OCI-LY1 (cell line): ENCODE measurements around the gene KIDINS220.

Source experiments
- H2AFZ ChIP-seq: fragments of 200-600 bp; sonication (generic), shearing (Covaris generic); 2 replicates; pipeline ENCODE4 v1.6.0; 2014; ENCODE audit warnings: antibody characterized with exemption, mild to moderate bottlenecking, low read length
- H3F3A ChIP-seq: fragments of 200-600 bp; sonication (generic), shearing (Covaris generic); 2 replicates; pipeline ENCODE4 v1.6.0; 2014; ENCODE audit warnings: mild to moderate bottlenecking, antibody characterized with exemption, low read length, moderate library complexity; ENCODE audit not compliant: insufficient read depth
- H3K27ac ChIP-seq: fragments of 200-600 bp; sonication (generic); 2 replicates; pipeline ENCODE4 v1.5.1; 2014; ENCODE audit warnings: low read length, mixed run types, mild to moderate bottlenecking, low read depth; ENCODE audit not compliant: poor library complexity, severe bottlenecking
- H3K27me3 ChIP-seq: fragments of 200-600 bp; sonication (generic); 2 replicates; pipeline ENCODE4 v1.6.0; 2014; ENCODE audit warnings: antibody characterized with exemption, mild to moderate bottlenecking, low read length, moderate library complexity; ENCODE audit not compliant: insufficient read depth
- H3K36me3 ChIP-seq: fragments of 200-600 bp; sonication (generic); 2 replicates; pipeline ENCODE4 v1.6.1; 2014; ENCODE audit warnings: mild to moderate bottlenecking, antibody characterized with exemption, low read length, moderate library complexity, mixed read lengths; ENCODE audit not compliant: insufficient read depth
- H3K4me1 ChIP-seq: fragments of 200-600 bp; sonication (generic); 2 replicates; pipeline ENCODE4 v1.5.1; 2014; ENCODE audit warnings: mild to moderate bottlenecking, low read length, moderate library complexity; ENCODE audit not compliant: insufficient read depth, severe bottlenecking
- H3K4me2 ChIP-seq: fragments of 200-600 bp; sonication (generic), shearing (Covaris generic); 2 replicates; pipeline ENCODE4 v1.6.1; 2014; ENCODE audit warnings: low read length
- H3K4me3 ChIP-seq: fragments of 200-600 bp; sonication (generic); 2 replicates; pipeline ENCODE4 v1.5.1; 2014; ENCODE audit warnings: low read length, low read depth, mild to moderate bottlenecking, mixed read lengths; ENCODE audit not compliant: poor library complexity, severe bottlenecking
- H3K79me2 ChIP-seq: fragments of 200-600 bp; shearing (Covaris generic); 2 replicates; pipeline ENCODE4 v1.6.1; 2016; ENCODE audit warnings: mixed run types, low read length, mixed read lengths; ENCODE audit not compliant: insufficient read depth
- H3K9ac ChIP-seq: fragments of 200-600 bp; sonication (generic), shearing (Covaris generic); 2 replicates; pipeline ENCODE4 v1.6.1; 2014; ENCODE audit warnings: mild to moderate bottlenecking, low read length, mixed read lengths
- H3K9me2 ChIP-seq: fragments of 200-600 bp; sonication (generic), shearing (Covaris generic); 2 replicates; pipeline ENCODE4 v1.6.1; 2014; ENCODE audit warnings: low read depth, mild to moderate bottlenecking, low read length, mixed read lengths
- H3K9me3 ChIP-seq: fragments of 200-600 bp; shearing (Covaris generic); 2 replicates; pipeline ENCODE4 v1.6.1; 2014; ENCODE audit warnings: low read length, mixed read lengths
- H4K20me1 ChIP-seq: fragments of 200-600 bp; sonication (generic), shearing (Covaris generic); 2 replicates; pipeline ENCODE4 v1.6.0; 2016; ENCODE audit warnings: mild to moderate bottlenecking, low read length; ENCODE audit not compliant: insufficient read depth
- CTCF ChIP-seq: fragments of 200-600 bp; sonication (generic), shearing (Covaris generic); IDR thresholded peaks from 2 replicates; pipeline ENCODE4 v1.5.1; 2017; ENCODE audit warnings: mild to moderate bottlenecking, antibody characterized with exemption, low read length, moderate library complexity, mixed read lengths
- EZH2 ChIP-seq: fragments of 200-600 bp; sonication (generic), shearing (Covaris generic); IDR thresholded peaks from 2 replicates; pipeline ENCODE4 v1.8.0; 2017; ENCODE audit warnings: borderline replicate concordance, mixed run types, mild to moderate bottlenecking, antibody characterized with exemption, low read length, moderate library complexity, mixed read lengths

KIDINS220 gene

GRCh38 chr2:8836971-8837794, at the start of gene KIDINS220:
KIDINS220 (minus strand) TSS chr2:8837613; CDS start chr2:8827093, 10,520 bp downstream.
- Histone ChIP-seq H3K9ac (peak within 1 kb of the TSS; percentile 70), H2AFZ (no peak within 1 kb of the TSS; the same call in 1 of the 2 replicates), H3K4me2 (peak within 1 kb of the TSS; percentile 85), H3K4me1 (peaks cover 14% of the 10 kb centered on the region), H3K36me3 (no peaks in the 10 kb centered on the region), H3K27ac (no peak within 1 kb of the TSS), H3K27me3 (no peaks in the 10 kb centered on the region; the same call in 1 of the 2 replicates), H3F3A (no peaks in the 10 kb centered on the region), H3K9me2 (no peaks in the 10 kb centered on the region), H3K79me2 (peaks cover 7% of the 10 kb centered on the region; the same call in 1 of the 2 replicates), H3K9me3 (no peaks in the 10 kb centered on the region), H3K4me3 (peak within 1 kb of the TSS; percentile 84), H4K20me1 (no peaks in the 10 kb centered on the region)
- no peak for TF ChIP-seq CTCF
- no peak for TF ChIP-seq EZH2

GRCh38 chr2:8886876-8887275, 49.5 kb upstream of the KIDINS220 start:
- Histone ChIP-seq H3K36me3 (no peaks in the 10 kb centered on the region), H2AFZ (no peak overlapping the region), H4K20me1 (no peaks in the 10 kb centered on the region), H3F3A (no peaks in the 10 kb centered on the region), H3K9me3 (no peaks in the 10 kb centered on the region), H3K4me1 (no peaks in the 10 kb centered on the region), H3K79me2 (no peaks in the 10 kb centered on the region), H3K27ac (no peak overlapping the region), H3K4me2 (no peak overlapping the region), H3K9ac (no peak overlapping the region), H3K27me3 (no peaks in the 10 kb centered on the region), H3K9me2 (no peaks in the 10 kb centered on the region), H3K4me3 (no peak overlapping the region)
- TF ChIP-seq EZH2: no peak
- no peak for TF ChIP-seq CTCF

- Histone ChIP-seq H4K20me1 (no peaks in the 10 kb centered on the region), H3K27me3 (no peaks in the 10 kb centered on the region), H3K9ac (no peak overlapping the region), H3K9me2 (no peaks in the 10 kb centered on the region), H3K4me3 (no peak overlapping the region), H3F3A (no peaks in the 10 kb centered on the region), H2AFZ (no peak overlapping the region), H3K79me2 (no peaks in the 10 kb centered on the region), H3K4me2 (no peak overlapping the region), H3K36me3 (no peaks in the 10 kb centered on the region), H3K4me1 (no peaks in the 10 kb centered on the region), H3K27ac (no peak overlapping the region), H3K9me3 (no peaks in the 10 kb centered on the region)
- TF ChIP-seq CTCF: no peak
- no peak for TF ChIP-seq EZH2
Observed at GRCh38 chr2:8886202-8886518, 48.7 kb upstream of the KIDINS220 start.
